Measurements from ENCODE around the gene OXSR1.
"Not testable (repeated sequence)": the region's sequence is repeated elsewhere in the genome, so short reads cannot be mapped to it uniquely, and the experiment has no call there.

The OXSR1 gene

DNA sequence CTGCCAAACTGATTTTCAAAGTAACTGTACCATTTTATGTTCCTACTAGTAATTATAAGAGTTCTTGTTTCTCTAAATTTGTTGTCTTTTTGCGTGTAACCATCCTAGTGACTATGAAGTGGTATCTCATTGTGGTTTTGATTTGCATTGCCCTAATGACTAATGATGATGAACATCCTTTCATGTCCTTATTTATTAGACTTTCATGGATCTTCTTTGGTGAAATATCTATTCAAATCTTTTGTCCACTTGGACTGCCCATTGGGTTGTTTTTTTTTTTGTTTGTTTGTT is 3.6 kb downstream of the OXSR1 start:
- no peak overlapping the region for H3K4me3 ChIP-seq (replicated peaks; ENCODE audit: low read depth, low read length)
- no peak for DNase-seq (ENCODE audit: low read depth)
- TF ChIP-seq, protein P1, sequence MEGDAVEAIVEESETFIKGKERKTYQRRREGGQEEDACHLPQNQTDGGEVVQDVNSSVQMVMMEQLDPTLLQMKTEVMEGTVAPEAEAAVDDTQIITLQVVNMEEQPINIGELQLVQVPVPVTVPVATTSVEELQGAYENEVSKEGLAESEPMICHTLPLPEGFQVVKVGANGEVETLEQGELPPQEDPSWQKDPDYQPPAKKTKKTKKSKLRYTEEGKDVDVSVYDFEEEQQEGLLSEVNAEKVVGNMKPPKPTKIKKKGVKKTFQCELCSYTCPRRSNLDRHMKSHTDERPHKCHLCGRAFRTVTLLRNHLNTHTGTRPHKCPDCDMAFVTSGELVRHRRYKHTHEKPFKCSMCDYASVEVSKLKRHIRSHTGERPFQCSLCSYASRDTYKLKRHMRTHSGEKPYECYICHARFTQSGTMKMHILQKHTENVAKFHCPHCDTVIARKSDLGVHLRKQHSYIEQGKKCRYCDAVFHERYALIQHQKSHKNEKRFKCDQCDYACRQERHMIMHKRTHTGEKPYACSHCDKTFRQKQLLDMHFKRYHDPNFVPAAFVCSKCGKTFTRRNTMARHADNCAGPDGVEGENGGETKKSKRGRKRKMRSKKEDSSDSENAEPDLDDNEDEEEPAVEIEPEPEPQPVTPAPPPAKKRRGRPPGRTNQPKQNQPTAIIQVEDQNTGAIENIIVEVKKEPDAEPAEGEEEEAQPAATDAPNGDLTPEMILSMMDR (IDR thresholded peaks at IDR 0.05; ENCODE audit: low read length, missing control alignments) = no peak

DNA sequence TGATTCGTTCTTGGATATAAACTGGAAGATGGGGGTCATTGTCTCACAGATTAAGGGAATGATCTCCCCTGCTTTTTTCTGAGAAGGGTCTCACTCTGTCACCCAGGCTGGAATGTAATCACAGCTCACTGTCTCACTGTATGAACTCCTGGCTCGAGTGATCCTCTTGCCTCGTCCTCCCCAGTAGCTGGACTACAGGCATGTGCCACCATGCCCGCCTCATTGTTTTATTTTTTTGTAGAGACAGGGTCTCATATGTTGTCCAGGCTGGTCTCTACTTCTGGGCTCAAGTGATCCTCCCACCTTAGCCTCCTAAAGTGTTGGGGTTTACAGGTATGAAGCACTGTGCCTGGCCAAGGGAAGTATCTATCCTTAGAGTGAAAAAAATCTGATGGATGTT is 5.4 kb downstream of the OXSR1 start:
- TF ChIP-seq, protein P1 (IDR thresholded peaks at IDR 0.05; ENCODE audit: low read length, missing control alignments) = no peak
- no peak overlapping the region for H3K4me3 ChIP-seq (replicated peaks; ENCODE audit: low read depth, low read length)
- no peak for DNase-seq (ENCODE audit: low read depth)

DNA sequence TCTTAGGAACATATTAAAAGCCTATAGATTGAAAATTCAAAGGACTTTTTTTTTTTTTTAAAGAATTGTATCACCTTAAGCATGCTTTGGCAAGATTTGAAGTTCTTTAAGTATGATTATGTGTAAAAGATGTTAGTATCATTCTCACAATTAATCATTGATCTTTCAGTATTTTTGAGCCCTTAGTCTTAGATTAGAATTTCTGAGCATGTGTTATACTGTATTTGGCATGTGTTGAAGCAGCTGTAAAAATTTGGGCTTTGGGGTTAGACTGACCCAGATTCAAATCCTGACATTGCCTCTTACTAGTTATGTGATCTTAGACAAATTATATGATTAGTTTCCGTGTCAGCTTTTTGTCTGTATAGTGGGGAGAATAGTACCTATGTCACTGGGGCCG is 6.3 kb downstream of the OXSR1 start:
- no peak for DNase-seq (ENCODE audit: low read depth)
- TF ChIP-seq, protein P1 (IDR thresholded peaks at IDR 0.05; ENCODE audit: low read length, missing control alignments) = no peak
- H3K4me3 ChIP-seq (replicated peaks; ENCODE audit: low read depth, low read length) = no peak overlapping the region

DNA sequence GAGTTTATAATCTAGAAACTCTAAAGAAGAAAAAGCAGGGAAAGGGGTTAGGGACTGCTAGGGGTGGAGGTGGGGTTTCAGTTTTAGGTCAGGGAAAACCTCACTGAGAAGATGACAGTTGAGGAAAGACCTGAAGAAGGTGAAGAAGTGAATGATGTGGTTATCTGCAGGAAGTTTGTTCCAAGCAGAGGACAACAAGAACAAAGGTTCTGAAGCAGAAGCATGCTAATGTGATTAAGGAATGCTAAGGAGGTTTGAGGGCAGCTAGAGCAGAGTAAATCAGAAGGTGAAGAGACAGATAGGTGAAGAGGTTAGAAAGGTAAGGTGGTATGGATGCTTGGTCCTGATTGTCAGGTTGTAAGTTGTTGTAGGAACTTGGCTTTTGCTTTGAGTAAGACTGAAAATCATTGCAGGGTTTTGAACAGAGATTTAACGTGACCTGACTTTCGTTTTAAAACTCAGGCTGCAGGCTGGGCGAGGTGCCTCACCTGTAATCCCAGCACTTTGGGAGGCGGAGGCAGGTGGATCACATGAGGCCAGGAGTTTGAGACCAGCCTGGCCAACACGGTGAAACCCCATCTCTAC is 8.6 kb downstream of the OXSR1 start:
- no peak for DNase-seq (ENCODE audit: low read depth)
- TF ChIP-seq, protein P1 (IDR thresholded peaks at IDR 0.05; ENCODE audit: low read length, missing control alignments) = no peak
- no peak overlapping the region for H3K4me3 ChIP-seq (replicated peaks; ENCODE audit: low read depth, low read length)

DNA sequence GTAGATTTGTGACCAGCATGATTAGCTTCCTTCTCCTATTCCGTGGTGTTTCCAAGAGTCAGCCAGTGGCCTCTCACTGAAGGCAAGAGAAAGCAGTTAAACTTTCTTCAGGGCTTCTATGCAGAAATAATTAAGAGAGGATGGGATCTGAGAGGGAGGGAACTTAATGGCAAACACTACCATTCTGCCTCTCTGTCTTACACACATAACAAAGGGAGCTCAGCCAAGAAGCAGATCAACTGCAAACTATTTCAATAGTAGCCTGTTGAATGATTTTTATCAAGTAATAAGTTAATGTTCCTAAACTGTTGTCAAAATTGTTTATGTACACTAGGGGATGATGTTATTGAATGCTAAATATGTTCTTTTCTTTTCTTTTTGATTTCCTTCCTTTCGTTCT is 11.8 kb downstream of the OXSR1 start:
- no peak overlapping the region for H3K4me3 ChIP-seq (replicated peaks; ENCODE audit: low read depth, low read length)
- TF ChIP-seq, protein P1 (IDR thresholded peaks at IDR 0.05; ENCODE audit: low read length, missing control alignments) = no peak
- DNase-seq (ENCODE audit: low read depth) = no peak

DNA sequence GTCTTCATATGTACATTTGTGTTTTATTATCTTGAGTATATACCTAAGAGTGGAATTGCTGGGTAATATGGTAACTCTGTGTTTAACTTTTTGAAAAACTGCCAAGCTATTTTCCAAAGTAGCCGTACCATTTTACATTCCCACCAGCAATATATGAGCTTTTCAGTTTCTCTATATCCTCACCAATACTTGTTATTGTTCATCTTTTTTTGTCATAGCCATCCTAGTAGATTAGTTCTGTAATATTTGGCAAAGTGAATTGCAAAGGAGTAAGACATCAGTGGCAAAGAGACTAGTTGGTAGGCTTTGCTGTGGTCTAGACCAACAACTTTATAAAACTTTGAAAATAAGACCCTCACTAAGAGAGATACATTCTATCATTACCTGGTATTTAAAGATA is 21.4 kb downstream of the OXSR1 start:
- no peak overlapping the region for H3K4me3 ChIP-seq (replicated peaks; ENCODE audit: low read depth, low read length)
- no peak for DNase-seq (ENCODE audit: low read depth)
- TF ChIP-seq, protein P1 (IDR thresholded peaks at IDR 0.05; ENCODE audit: low read length, missing control alignments) = no peak

DNA sequence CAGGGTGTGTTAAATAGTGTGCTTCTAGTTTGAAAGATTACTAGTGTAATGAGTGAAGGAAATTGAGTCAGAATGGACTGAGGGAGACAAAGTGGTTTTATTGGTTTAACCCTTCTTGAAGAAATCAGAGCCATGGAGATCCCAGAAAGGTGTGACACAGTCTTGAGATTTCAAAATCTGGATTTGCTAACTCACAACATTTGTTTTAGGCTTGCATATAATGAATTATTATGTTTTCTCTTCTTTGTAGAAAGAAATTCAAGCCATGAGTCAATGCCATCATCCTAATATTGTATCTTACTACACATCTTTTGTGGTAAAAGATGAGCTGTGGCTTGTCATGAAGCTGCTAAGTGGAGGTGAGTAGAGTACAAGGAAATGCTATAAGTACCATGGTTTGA is 25.1 kb downstream of the OXSR1 start:
- DNase-seq (ENCODE audit: low read depth) = no peak
- TF ChIP-seq, protein P1 (IDR thresholded peaks at IDR 0.05; ENCODE audit: low read length, missing control alignments) = no peak
- no peak overlapping the region for H3K4me3 ChIP-seq (replicated peaks; ENCODE audit: low read depth, low read length)

DNA sequence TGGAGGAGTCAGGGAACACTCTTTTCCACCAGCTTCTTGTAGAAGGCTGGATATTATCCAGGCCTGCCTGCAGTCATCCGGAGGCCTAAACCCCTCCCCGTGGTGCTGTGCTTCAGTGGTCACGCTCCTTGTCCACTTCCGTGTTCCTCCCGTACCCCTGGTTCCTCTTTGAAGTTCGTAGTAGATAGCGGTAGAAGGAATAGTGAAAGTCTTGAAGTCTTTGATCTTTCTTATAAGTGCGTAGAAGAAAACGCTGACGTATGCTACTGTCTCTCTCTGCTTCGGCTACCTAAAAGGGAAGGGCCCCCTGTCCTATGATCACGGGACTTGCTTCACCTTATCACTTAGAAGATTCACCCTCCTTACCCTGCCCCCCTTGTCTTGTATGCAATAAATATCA is 37.6 kb downstream of the OXSR1 start:
- not testable (repeated sequence) for H3K4me3 ChIP-seq (replicated peaks; ENCODE audit: low read depth, low read length); DNase-seq (ENCODE audit: low read depth)
